CD4-positive, alpha-beta T cell (primary cell): Measurements from ENCODE around the gene PRPF8. TPM values are rescaled to one million over a fixed set of nuclear protein-coding genes. Genes with fewer than 3 reads are reported as not detected.

Experiments
- ATAC-seq: fragments of 200-7000 bp; cut with Tn5 transposase; one replicate; pipeline ENCODE4 v1.10.0; 2022; ENCODE audit warnings: mild to moderate bottlenecking; ENCODE audit not compliant: poor library complexity
- CTCF ChIA-PET: fragments of 350-600 bp; sonication (Branson Sonifier 250); formaldehyde crosslinking; loops from one replicate; lab custom pipeline; 2021; ENCODE audit warnings: antibody characterized with exemption, inconsistent platforms; lab: Charles Lee
- POLR2A ChIA-PET: fragments of 350-600 bp; sonication (Branson Sonifier 250); formaldehyde crosslinking; loops from one replicate; lab custom pipeline; 2021; ENCODE audit warnings: antibody characterized with exemption, inconsistent platforms; lab: Charles Lee
- DNase-seq, 14 experiments: peaks; one replicate each; pipeline ENCODE4 v3.0.0-alpha.2; 2013 to 2020; ENCODE audit warnings: mixed read lengths in 2 of 14
- H3K27ac ChIP-seq, 2 donors: one replicate each; pipeline versions ENCODE4 v1.5.1 to v1.7.0; 2013; ENCODE audit warnings: low read length in 2 of 2, low read depth in 1 of 2, mild to moderate bottlenecking in 1 of 2
- H3K27me3 ChIP-seq, 2 experiments: 1 replicate in 1 of 2; 2 replicates in 1 of 2; pipeline versions ENCODE4 v1.6.1 to v1.7.0; 2013; ENCODE audit warnings: low read length in 2 of 2, control low read depth in 1 of 2, mild to moderate bottlenecking in 1 of 2, moderate library complexity in 1 of 2; ENCODE audit not compliant: insufficient read depth in 2 of 2, control insufficient read depth in 1 of 2
- H3K36me3 ChIP-seq: one replicate; pipeline ENCODE4 v1.6.1; 2013; ENCODE audit warnings: low read length, control low read depth; ENCODE audit not compliant: insufficient read depth
- H3K4me1 ChIP-seq: one replicate; pipeline ENCODE4 v1.6.1; 2013; ENCODE audit warnings: low read length, control low read depth; ENCODE audit not compliant: insufficient read depth
- H3K4me3 ChIP-seq: one replicate; pipeline ENCODE4 v1.5.1; 2013; ENCODE audit warnings: mild to moderate bottlenecking, low read length, moderate library complexity
- H3K9me3 ChIP-seq, 2 experiments: 1 replicate in 1 of 2; 2 replicates in 1 of 2; pipeline versions ENCODE4 v1.6.1 to v1.7.0; 2013; ENCODE audit warnings: low read length in 2 of 2, mild to moderate bottlenecking in 2 of 2, control low read depth in 1 of 2, moderate library complexity in 1 of 2; ENCODE audit not compliant: control insufficient read depth in 1 of 2, insufficient read depth in 1 of 2
- H3K27ac Mint-ChIP-seq: one replicate; pipeline ENCODE4 v1.8.0; 2020; ENCODE audit warnings: mixed read lengths
- H3K27me3 Mint-ChIP-seq: one replicate; pipeline ENCODE4 v1.8.0; 2021; ENCODE audit warnings: mixed read lengths
- H3K36me3 Mint-ChIP-seq: one replicate; pipeline ENCODE4 v1.8.0; 2021; ENCODE audit warnings: low read depth, mixed read lengths
- H3K4me1 Mint-ChIP-seq: one replicate; pipeline ENCODE4 v1.8.0; 2021; ENCODE audit warnings: low read depth, mixed read lengths
- H3K4me3 Mint-ChIP-seq: one replicate; pipeline ENCODE4 v1.8.0; 2020; ENCODE audit warnings: mild to moderate bottlenecking, mixed read lengths
- H3K9me3 Mint-ChIP-seq: one replicate; pipeline ENCODE4 v1.8.0; 2020; ENCODE audit warnings: mixed read lengths
- intact Hi-C, 2 experiments: fragments of 100-400 bp; cut with DNase I in 1 of 2; cut with micrococcal nuclease in 1 of 2; formaldehyde crosslinking; loops; one replicate each; pipeline versions ENCODE4 v1.15.1 to v1.9.0; 2023 to 2025; cut with DNase I, micrococcal nuclease
- total RNA-seq, 174 experiments: library from RNA in 2 of 174; stranded (reverse) in 2 of 174; gene quantifications; one replicate each; pipeline ENCODE4 v1.2.3 and lab custom pipeline; 2021 to 2026
- TF ChIP-seq, protein P1 (sequence below): fragments of 200-600 bp; IDR thresholded peaks from one replicate; pipeline ENCODE4 v1.8.0; 2022; ENCODE audit warnings: antibody characterized with exemption, mild to moderate bottlenecking

Gene PRPF8
- total RNA-seq, 2 experiments from 2014 or later, result 550 to 572 TPM

DNA sequence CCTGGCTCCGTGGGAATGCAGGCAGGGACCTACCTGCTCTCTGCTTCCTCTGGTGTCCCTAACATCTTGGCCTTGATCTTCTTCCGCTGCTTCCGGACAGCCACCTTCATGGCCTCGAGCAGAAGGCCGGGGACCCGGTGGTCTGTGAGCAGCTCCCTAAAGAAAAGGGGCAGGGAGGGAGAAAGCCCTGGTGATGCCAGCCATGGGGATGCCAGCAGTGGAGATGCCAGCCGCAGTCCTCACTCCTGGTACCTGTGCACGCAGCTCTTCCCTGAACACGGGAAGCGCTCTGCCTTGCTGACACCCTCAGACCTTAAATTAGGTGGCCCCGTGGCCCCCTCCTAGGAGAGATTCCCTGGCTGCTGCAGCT, 36.9 kb downstream of the PRPF8 start:
- no peak overlapping the region for H3K27ac ChIP-seq
- DNase-seq (peak in 1 of 14 experiments; percentile 47), ATAC-seq (no peak)
- peaks cover 25% of the 10 kb centered on the region for H3K36me3 ChIP-seq
- Mint-ChIP-seq H3K4me1 (peaks cover 21% of the 10 kb centered on the region), H3K27me3 (no peaks in the 10 kb centered on the region), H3K36me3 (peaks cover 25% of the 10 kb centered on the region), H3K9me3 (no peaks in the 10 kb centered on the region), H3K4me3 (peak overlapping the region; percentile 79), H3K27ac (no peak overlapping the region)
- no peaks in the 10 kb centered on the region for H3K27me3 ChIP-seq
- H3K4me3 ChIP-seq, result peak overlapping the region; percentile 61
- TF ChIP-seq, protein P1, sequence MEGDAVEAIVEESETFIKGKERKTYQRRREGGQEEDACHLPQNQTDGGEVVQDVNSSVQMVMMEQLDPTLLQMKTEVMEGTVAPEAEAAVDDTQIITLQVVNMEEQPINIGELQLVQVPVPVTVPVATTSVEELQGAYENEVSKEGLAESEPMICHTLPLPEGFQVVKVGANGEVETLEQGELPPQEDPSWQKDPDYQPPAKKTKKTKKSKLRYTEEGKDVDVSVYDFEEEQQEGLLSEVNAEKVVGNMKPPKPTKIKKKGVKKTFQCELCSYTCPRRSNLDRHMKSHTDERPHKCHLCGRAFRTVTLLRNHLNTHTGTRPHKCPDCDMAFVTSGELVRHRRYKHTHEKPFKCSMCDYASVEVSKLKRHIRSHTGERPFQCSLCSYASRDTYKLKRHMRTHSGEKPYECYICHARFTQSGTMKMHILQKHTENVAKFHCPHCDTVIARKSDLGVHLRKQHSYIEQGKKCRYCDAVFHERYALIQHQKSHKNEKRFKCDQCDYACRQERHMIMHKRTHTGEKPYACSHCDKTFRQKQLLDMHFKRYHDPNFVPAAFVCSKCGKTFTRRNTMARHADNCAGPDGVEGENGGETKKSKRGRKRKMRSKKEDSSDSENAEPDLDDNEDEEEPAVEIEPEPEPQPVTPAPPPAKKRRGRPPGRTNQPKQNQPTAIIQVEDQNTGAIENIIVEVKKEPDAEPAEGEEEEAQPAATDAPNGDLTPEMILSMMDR, result no peak
- peaks cover 46% of the 10 kb centered on the region for H3K4me1 ChIP-seq
- intact Hi-C loops, result loop anchor here (2.0 to 5.0 kb wide), 3 partner anchors 35 to 380 kb away; partner anchors contain the start of genes PRPF8 (in 1 of the 2) and RTN4RL1 (in 1 of the 2)
- ChIA-PET CTCF (interaction anchor here (1.1 to 2.9 kb wide), 7 partner anchors 21 to 186 kb away, joined by 3 to 11 read pairs (median 8); no protein-coding TSS in a partner anchor), POLR2A (interaction anchor here (2.6 to 3.9 kb wide), 5 partner anchors 19 to 182 kb away, joined by 10 to 44 read pairs (median 24); partner anchors contain the start of genes INPP5K, PRPF8, RPA1 and SLC43A2)
- H3K9me3 ChIP-seq, result peaks cover 0 to 1% of the 10 kb centered on the region in 2 experiments

DNA sequence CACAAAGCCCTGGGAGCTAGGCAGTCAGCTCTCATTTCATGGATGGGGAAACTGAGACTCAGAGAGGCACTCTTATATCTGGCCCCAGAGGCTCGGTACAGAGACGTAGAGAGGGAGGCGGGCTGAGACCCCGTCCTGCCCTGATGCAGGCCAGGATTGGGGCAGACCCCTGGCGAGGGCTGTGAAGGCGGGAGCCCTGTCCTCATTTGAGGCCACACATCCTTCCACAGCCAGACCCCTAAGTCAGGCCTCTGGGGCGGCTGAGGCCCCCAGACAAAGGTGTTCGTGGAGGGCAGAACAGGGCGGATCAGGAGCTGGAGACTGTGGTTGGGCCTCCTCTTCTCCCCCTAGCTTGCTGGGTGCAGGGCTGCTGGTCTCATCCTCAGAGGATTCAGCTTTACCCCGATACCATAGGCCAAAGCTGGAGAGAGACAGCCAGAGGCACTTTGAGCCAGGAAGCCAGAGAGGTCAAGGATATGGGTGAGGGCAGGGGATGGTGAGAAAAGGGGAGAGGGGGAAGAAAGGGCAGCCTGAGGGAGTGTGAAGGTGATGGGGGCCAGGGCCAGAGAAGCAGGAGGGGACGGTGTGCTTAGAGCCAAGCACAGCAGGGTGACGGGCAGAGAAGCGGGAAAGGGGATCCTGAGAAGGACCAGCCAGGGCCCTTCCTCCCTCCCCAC, 38.3 kb downstream of the PRPF8 start:
- H3K4me1 ChIP-seq, result peaks cover 46% of the 10 kb centered on the region
- H3K27ac ChIP-seq, result no peak overlapping the region
- DNase-seq, result no peak
- H3K4me1 Mint-ChIP-seq, result peaks cover 21% of the 10 kb centered on the region
- no peaks in the 10 kb centered on the region for H3K9me3 Mint-ChIP-seq
- H3K27me3 ChIP-seq, result no peaks in the 10 kb centered on the region
- ATAC-seq, result no peak
- TF ChIP-seq, protein P1, result no peak
- H3K36me3 ChIP-seq, result peaks cover 11% of the 10 kb centered on the region
- H3K27me3 Mint-ChIP-seq, result no peaks in the 10 kb centered on the region
- no peak overlapping the region for H3K4me3 ChIP-seq
- CTCF ChIA-PET, result no interaction called here
- no peak overlapping the region for H3K27ac Mint-ChIP-seq
- H3K36me3 Mint-ChIP-seq, result peaks cover 12% of the 10 kb centered on the region
- intact Hi-C loops, result loop anchor here (5.0 kb wide), 2 partner anchors 36 to 381 kb away; partner anchors contain the start of genes PRPF8 (in 1 of the 2) and RTN4RL1 (in 1 of the 2)
- POLR2A ChIA-PET, result interaction anchor here (0.6 to 1.3 kb wide), 2 partner anchors 38 to 92 kb away, joined by 3 to 7 read pairs; partner anchors contain the start of gene PRPF8
- H3K4me3 Mint-ChIP-seq, result peak overlapping the region; percentile 65
- peaks cover 0 to 5% of the 10 kb centered on the region in 2 experiments for H3K9me3 ChIP-seq

DNA sequence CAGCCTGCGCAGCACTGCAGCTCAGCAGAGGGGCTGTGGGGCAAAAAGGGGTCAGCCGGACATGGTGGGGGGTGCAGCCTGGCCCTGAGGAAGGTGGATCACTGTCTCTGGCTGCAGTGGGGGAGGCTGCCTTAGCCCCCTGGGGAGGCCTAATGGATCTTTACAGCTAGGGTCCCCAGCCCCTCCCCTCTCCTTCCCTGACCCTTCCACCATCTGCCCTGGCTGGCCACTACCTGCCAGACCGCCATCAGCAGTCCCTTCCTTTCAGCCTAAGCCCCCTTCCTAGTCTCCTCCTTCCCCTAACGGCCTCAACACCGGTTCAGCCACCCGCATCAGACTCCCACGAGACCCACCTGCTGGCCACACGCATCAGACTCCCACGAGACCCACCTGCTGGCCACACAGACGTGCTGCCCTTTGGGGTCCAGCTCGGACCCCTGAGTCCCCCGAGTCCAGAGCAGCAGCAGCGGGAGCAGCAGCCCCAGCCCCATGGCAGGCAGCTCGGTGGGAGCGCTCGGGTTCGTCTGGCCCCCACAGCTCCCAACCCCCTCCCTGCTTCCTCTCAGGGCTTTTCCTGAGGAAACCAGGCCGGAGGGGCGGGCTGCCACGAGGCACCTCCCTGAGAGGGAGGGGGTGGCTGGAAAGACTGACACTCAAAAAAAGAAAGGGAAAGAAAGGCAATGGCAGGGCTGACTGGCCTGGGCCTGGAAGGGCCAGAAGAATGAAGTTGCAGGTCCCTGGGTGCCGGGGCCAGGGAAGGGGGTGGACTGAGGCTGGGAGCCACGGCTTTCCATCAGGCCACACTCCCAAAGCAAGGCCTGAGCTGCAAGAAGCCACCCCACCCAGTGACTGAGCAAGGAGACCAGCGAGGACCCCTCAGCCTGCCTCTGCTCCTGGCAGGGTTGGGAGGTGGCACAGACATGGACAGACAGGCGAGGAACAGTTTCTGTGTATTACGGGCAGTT, 39.2 kb downstream of the PRPF8 start, which contains the start of gene SCARF1:
Gene SCARF1, minus strand, starts transcription at position 526 of the 965 bp plus-strand sequence. Its CDS starts 35 bp downstream, at position 491.
- peak in 1 of 14 experiments; percentile 45 for DNase-seq

More for the DNA sequence above, 39.2 kb downstream of the PRPF8 start, which contains the start of gene SCARF1:
- ChIA-PET POLR2A (interaction anchor here (0.6 to 1.3 kb wide), 2 partner anchors 39 to 91 kb away, joined by 3 to 7 read pairs; partner anchors contain the start of gene PRPF8), CTCF (no interaction called here)
- Mint-ChIP-seq H3K27ac (peak within 1 kb of the TSS; percentile 71), H3K9me3 (no peaks in the 10 kb centered on the region), H3K4me3 (peak within 1 kb of the TSS; percentile 83), H3K27me3 (no peaks in the 10 kb centered on the region), H3K4me1 (peaks cover 21% of the 10 kb centered on the region), H3K36me3 (peaks cover 4% of the 10 kb centered on the region)
- Histone ChIP-seq H3K4me1 (peaks cover 46% of the 10 kb centered on the region), H3K27me3 (no peaks in the 10 kb centered on the region), H3K27ac (no peak within 1 kb of the TSS), H3K9me3 (peaks cover 0 to 5% of the 10 kb centered on the region in 2 experiments), H3K4me3 (no peak within 1 kb of the TSS), H3K36me3 (peaks cover 2% of the 10 kb centered on the region)
- intact Hi-C loops, result loop anchor here (5.0 kb wide), 2 partner anchors 37 to 382 kb away; partner anchors contain the start of genes PRPF8 (in 1 of the 2) and RTN4RL1 (in 1 of the 2)
- no peak for ATAC-seq
- TF ChIP-seq, protein P1, result no peak
